HPDE6-E6E7 (cell line): ENCODE results near the gene ADGRL3.
"Not testable (repeated sequence)": the region's sequence is repeated elsewhere in the genome, so short reads cannot be mapped to it uniquely, and the experiment has no call there.

ENCODE experiments used
- DNase-seq: peaks from one replicate; pipeline ENCODE4 v3.0.0; 2011; ENCODE audit warnings: missing footprints; ENCODE audit errors: extremely low spot score

Gene ADGRL3

GRCh38 chr4:61812171-61812570 lies 612.0 kb downstream of the ADGRL3 start:
- no peak for DNase-seq

GRCh38 chr4:61817071-61817470 lies 616.9 kb downstream of the ADGRL3 start:
- DNase-seq: no peak

- no peak for DNase-seq
Measured at GRCh38 chr4:61820136-61820535, 620.0 kb downstream of the ADGRL3 start.

GRCh38 chr4:61824454-61824853 lies 624.3 kb downstream of the ADGRL3 start:
- no peak for DNase-seq

GRCh38 chr4:61827907-61828391 lies 627.8 kb downstream of the ADGRL3 start:
- no peak for DNase-seq

- no peak for DNase-seq
Measured at GRCh38 chr4:61828960-61829359, 628.8 kb downstream of the ADGRL3 start.

- no peak for DNase-seq
Measured at GRCh38 chr4:61831987-61832386, 631.9 kb downstream of the ADGRL3 start.

- DNase-seq: no peak
Measured at GRCh38 chr4:61837395-61837794, 637.3 kb downstream of the ADGRL3 start.

- no peak for DNase-seq
Measured at GRCh38 chr4:61838072-61838471, 637.9 kb downstream of the ADGRL3 start.

GRCh38 chr4:61841714-61842113 lies 641.6 kb downstream of the ADGRL3 start:
- no peak for DNase-seq

- no peak for DNase-seq
Measured at GRCh38 chr4:61851126-61851525, 651.0 kb downstream of the ADGRL3 start.

- DNase-seq: not testable (repeated sequence)
Measured at GRCh38 chr4:61852105-61852504, 652.0 kb downstream of the ADGRL3 start.

GRCh38 chr4:61853041-61853440 lies 652.9 kb downstream of the ADGRL3 start:
- DNase-seq: no peak

GRCh38 chr4:61860376-61860775 lies 660.2 kb downstream of the ADGRL3 start:
- no peak for DNase-seq

GRCh38 chr4:61864286-61864685 lies 664.2 kb downstream of the ADGRL3 start:
- DNase-seq: no peak

GRCh38 chr4:61866378-61867030 lies 666.4 kb downstream of the ADGRL3 start:
- DNase-seq: no peak

GRCh38 chr4:61872983-61873382 lies 672.9 kb downstream of the ADGRL3 start:
- DNase-seq: no peak

GRCh38 chr4:61877266-61877665 lies 677.1 kb downstream of the ADGRL3 start:
- DNase-seq: no peak

- DNase-seq: no peak
Measured at GRCh38 chr4:61877893-61878292, 677.8 kb downstream of the ADGRL3 start.

- DNase-seq: no peak
Measured at GRCh38 chr4:61882381-61882780, 682.3 kb downstream of the ADGRL3 start.

GRCh38 chr4:61886131-61886530 lies 686.0 kb downstream of the ADGRL3 start:
- no peak for DNase-seq

- no peak for DNase-seq
Measured at GRCh38 chr4:61889117-61889516, 689.0 kb downstream of the ADGRL3 start.

- DNase-seq: no peak
Measured at GRCh38 chr4:61890321-61890720, 690.2 kb downstream of the ADGRL3 start.

GRCh38 chr4:61891953-61892352 lies 691.8 kb downstream of the ADGRL3 start:
- DNase-seq: no peak
